ENCODE data around the gene CEP162. TPM values are rescaled to one million over a fixed set of nuclear protein-coding genes. Genes with fewer than 3 reads are reported as not detected.

Gene CEP162
- total and polyA plus RNA-seq, 10 of the 15 experiments (the other 5 are each of a cell fraction or from before 2014, with no cell fraction given): 2.7 to 7.9 (median 4.5) TPM

- in situ Hi-C loops (cut with MboI): no loop called here
- DNase-seq (ENCODE audit: low read depth, low spot score) (no peak), FAIRE-seq (no peak), ATAC-seq (no peak)
- Histone ChIP-seq H4K20me1 (ENCODE audit: control insufficient read depth, insufficient read depth) (no peaks in the 10 kb centered on the region), H3K27me3 (replicated peaks in 1 of 2; ENCODE audit: control insufficient read depth in 2 of 2, insufficient read depth in 2 of 2, low read length in 1 of 2) (no peaks in the 10 kb centered on the region; a peak in 1 of 4 replicates), H3K27ac (ENCODE audit: control insufficient read depth, insufficient read depth) (no peak overlapping the region), H2AFZ (ENCODE audit: control insufficient read depth, low read depth, low read length) (no peak overlapping the region), H3K4me1 (ENCODE audit: control insufficient read depth, insufficient read depth, low read length) (no peaks in the 10 kb centered on the region), H3K36me3 (ENCODE audit: control insufficient read depth in 2 of 2, insufficient read depth in 2 of 2, low read length in 1 of 2) (no peaks in the 10 kb centered on the region), H3K4me3 (no peak overlapping the region), H3K4me2 (ENCODE audit: control insufficient read depth, insufficient read depth) (no peak overlapping the region), H3K79me2 (ENCODE audit: control insufficient read depth, insufficient read depth, low read length) (no peaks in the 10 kb centered on the region), H3K9me3 (replicated peaks; ENCODE audit: control insufficient read depth, insufficient read depth, low read length) (no peaks in the 10 kb centered on the region), H3K9ac (ENCODE audit: control insufficient read depth, insufficient read depth, low read length) (no peak overlapping the region)
- ChIA-PET RAD21 (ENCODE audit: unreplicated experiment) (interaction anchor here (1.5 kb wide), 1 partner anchor 12 kb away, joined by 3 read pairs; no protein-coding TSS in a partner anchor), POLR2A (no interaction called here), CTCF (interaction anchor here (0.6 to 1.3 kb wide), 2 partner anchors 21 to 152 kb away, joined by 3 read pairs; no protein-coding TSS in a partner anchor), SMC1A (ENCODE audit: uncharacterized antibody, unreplicated experiment) (interaction anchor here (1.2 kb wide), 1 partner anchor 78 kb away, joined by 3 read pairs; no protein-coding TSS in a partner anchor)
- TF ChIP-seq MYC (IDR thresholded peaks at IDR 0.05; ENCODE audit: insufficient read depth, insufficient read length, insufficient replicate concordance, low read length, severe bottlenecking) (no peak), CHD2 (IDR thresholded peaks at IDR 0.05; ENCODE audit: borderline replicate concordance, low read depth, low read length) (no peak), STAT3 (IDR thresholded peaks at IDR 0.05; ENCODE audit: low read depth, low read length) (no peak), SRF (IDR thresholded peaks at IDR 0.05; ENCODE audit: low read depth in 2 of 2, low read length in 2 of 2) (no peak), NKRF (conservative IDR thresholded peaks at IDR 0.05) (no peak), STAT1 (conservative IDR thresholded peaks at IDR 0.05) (no peak), BCL11A (IDR thresholded peaks at IDR 0.05; ENCODE audit: low read depth, low read length) (no peak), SMAD5 (IDR thresholded peaks at IDR 0.05; ENCODE audit: low read depth) (no peak), RCOR1 (conservative IDR thresholded peaks at IDR 0.05; ENCODE audit: low read depth, low read length) (no peak), ASH2L (IDR thresholded peaks at IDR 0.05; ENCODE audit: borderline replicate concordance, low read depth) (no peak), MEF2A (IDR thresholded peaks at IDR 0.05; ENCODE audit: insufficient read depth, low read depth, low read length) (no peak)
- intact Hi-C loops (cut with micrococcal nuclease; ENCODE audit: unreplicated experiment): no loop called here
- 28% methylated on average over 11 of the region's 11 CpGs for WGBS (ENCODE audit: insufficient coverage, insufficient replicate concordance, low lambda C conversion rate, missing lambda C conversion rate)
- BruUV-seq (replicated peaks): no TSS peak
These were observed 144.7 kb downstream of the CEP162 start for GRCh38 chr6:84082689-84083265.
